H9 (cell line): ENCODE data around the gene TRIB2. TPM values are rescaled to one million over a fixed set of nuclear protein-coding genes. Genes with fewer than 3 reads are reported as not detected.

Experiments used
- DNase-seq: peaks from one replicate; pipeline ENCODE4 v3.0.0-alpha.2; 2017
- H2AFZ ChIP-seq: one replicate; pipeline ENCODE4 v1.6.1; 2013; ENCODE audit warnings: mild to moderate bottlenecking, low read length, control low read depth, moderate library complexity
- H2AK5ac ChIP-seq: 2 replicates; pipeline ENCODE4 v1.6.1; 2013; ENCODE audit warnings: low read length, control low read depth, mixed read lengths; ENCODE audit not compliant: insufficient read length
- H2BK120ac ChIP-seq: one replicate; pipeline ENCODE4 v1.6.1; 2013; ENCODE audit warnings: low read depth, mild to moderate bottlenecking, low read length, control low read depth, inconsistent platforms; ENCODE audit not compliant: poor library complexity, severe bottlenecking
- H2BK12ac ChIP-seq: 2 replicates; pipeline ENCODE4 v1.6.1; 2013; ENCODE audit warnings: low read length, control low read depth, mixed read lengths, low read depth; ENCODE audit not compliant: insufficient read length
- H2BK15ac ChIP-seq: 2 replicates; pipeline ENCODE4 v1.6.1; 2013; ENCODE audit warnings: low read depth, low read length, control low read depth
- H2BK20ac ChIP-seq: one replicate; pipeline ENCODE4 v1.6.1; 2013; ENCODE audit warnings: low read depth, mild to moderate bottlenecking, low read length, control low read depth, inconsistent platforms; ENCODE audit not compliant: poor library complexity, severe bottlenecking
- H2BK5ac ChIP-seq: 2 replicates; pipeline ENCODE4 v1.6.1; 2013; ENCODE audit warnings: low read length, control low read depth, mixed read lengths; ENCODE audit not compliant: insufficient read length
- H3K14ac ChIP-seq: 2 replicates; pipeline ENCODE4 v1.6.1; 2013; ENCODE audit warnings: low read length, control low read depth; ENCODE audit not compliant: insufficient read depth
- H3K18ac ChIP-seq: 2 replicates; pipeline ENCODE4 v1.6.1; 2013; ENCODE audit warnings: low read depth, mild to moderate bottlenecking, mixed read lengths, low read length, control low read depth; ENCODE audit not compliant: insufficient read length
- H3K23ac ChIP-seq: 2 replicates; pipeline ENCODE4 v1.6.1; 2013; ENCODE audit warnings: low read length, control low read depth, mixed read lengths, low read depth; ENCODE audit not compliant: insufficient read length
- H3K23me2 ChIP-seq: 2 replicates; pipeline ENCODE4 v1.6.1; 2013; ENCODE audit warnings: low read depth, mild to moderate bottlenecking, mixed read lengths, low read length, control low read depth; ENCODE audit not compliant: insufficient read length, poor library complexity, severe bottlenecking
- H3K27ac ChIP-seq: 2 replicates; pipeline ENCODE4 v1.5.1; 2013; ENCODE audit warnings: low read length, control low read depth, mixed read lengths, low read depth; ENCODE audit not compliant: insufficient read length
- H3K27me3 ChIP-seq: 2 replicates; pipeline ENCODE4 v1.6.1; 2013; ENCODE audit warnings: low read length, control low read depth, inconsistent platforms; ENCODE audit not compliant: insufficient read depth
- H3K4ac ChIP-seq: 2 replicates; pipeline ENCODE4 v1.6.1; 2013; ENCODE audit warnings: low read depth, mild to moderate bottlenecking, control low read depth, inconsistent platforms, low read length, moderate library complexity
- H3K4me1 ChIP-seq: 2 replicates; pipeline ENCODE4 v1.6.1; 2013; ENCODE audit warnings: low read length, control low read depth, inconsistent platforms; ENCODE audit not compliant: insufficient read depth
- H3K4me2 ChIP-seq: 2 replicates; pipeline ENCODE4 v1.6.1; 2013; ENCODE audit warnings: low read length, control low read depth, mixed read lengths; ENCODE audit not compliant: insufficient read length, insufficient read depth
- H3K56ac ChIP-seq: 2 replicates; pipeline ENCODE4 v1.6.1; 2013; ENCODE audit warnings: low read depth, mild to moderate bottlenecking, mixed read lengths, low read length, control low read depth; ENCODE audit not compliant: insufficient read length
- H3K79me1 ChIP-seq: 2 replicates; pipeline ENCODE4 v1.6.1; 2013; ENCODE audit warnings: low read depth, mild to moderate bottlenecking, moderate library complexity, low read length, control low read depth, inconsistent platforms; ENCODE audit not compliant: insufficient read depth, poor library complexity, severe bottlenecking
- H3K79me2 ChIP-seq: 2 replicates; pipeline ENCODE4 v1.6.1; 2013; ENCODE audit warnings: low read length, control low read depth, inconsistent platforms; ENCODE audit not compliant: insufficient read depth
- H3K9ac ChIP-seq: 2 replicates; pipeline ENCODE4 v1.6.1; 2013; ENCODE audit warnings: low read length, control low read depth, mixed read lengths; ENCODE audit not compliant: insufficient read length; ENCODE audit errors: extremely low read depth
- H3K9me3 ChIP-seq: one replicate; pipeline ENCODE4 v1.6.1; 2013; ENCODE audit warnings: low read depth, low read length, inconsistent platforms; ENCODE audit not compliant: control insufficient read depth
- H3T11ph ChIP-seq: one replicate; pipeline ENCODE4 v1.6.1; 2013; ENCODE audit warnings: mild to moderate bottlenecking, low read length, control low read depth, inconsistent platforms
- H4K20me1 ChIP-seq: one replicate; pipeline ENCODE4 v1.6.1; 2013; ENCODE audit not compliant: control insufficient read depth, insufficient read length, insufficient read depth
- H4K5ac ChIP-seq: 2 replicates; pipeline ENCODE4 v1.6.1; 2013; ENCODE audit warnings: low read depth, mild to moderate bottlenecking, mixed read lengths, low read length, control low read depth; ENCODE audit not compliant: insufficient read length
- H4K8ac ChIP-seq: replicated peaks from 2 replicates; pipeline ENCODE4 v1.6.1; 2013; ENCODE audit warnings: low read length, control low read depth, mixed read lengths, low read depth; ENCODE audit not compliant: insufficient read length
- H4K91ac ChIP-seq: 2 replicates; pipeline ENCODE4 v1.6.1; 2013; ENCODE audit warnings: low read depth, mild to moderate bottlenecking, moderate library complexity, mixed read lengths, low read length, control low read depth; ENCODE audit not compliant: insufficient read length
- H3K27ac Mint-ChIP-seq, 3 experiments: 2 replicates in 2 of 3; 3 replicates in 1 of 3; pipeline ENCODE4 v1.8.0; 2020 to 2021; ENCODE audit warnings: mixed read lengths in 3 of 3, mild to moderate bottlenecking in 1 of 3, moderate library complexity in 1 of 3
- H3K27me3 Mint-ChIP-seq: 2 replicates; pipeline ENCODE4 v1.8.0; 2021; ENCODE audit warnings: low read depth, mild to moderate bottlenecking, moderate library complexity, mixed read lengths
- H3K36me3 Mint-ChIP-seq, 3 experiments: 2 replicates in 2 of 3; 3 replicates in 1 of 3; pipeline ENCODE4 v1.8.0; 2020 to 2021; ENCODE audit warnings: low read depth in 3 of 3, mixed read lengths in 3 of 3; ENCODE audit not compliant: insufficient read depth in 1 of 3
- H3K4me1 Mint-ChIP-seq, 2 experiments: 2 replicates each; pipeline ENCODE4 v1.8.0; 2020; ENCODE audit warnings: mixed read lengths in 2 of 2
- H3K4me3 Mint-ChIP-seq, 2 experiments: 2 replicates in 1 of 2; 3 replicates in 1 of 2; pipeline ENCODE4 v1.8.0; 2020 to 2021; ENCODE audit warnings: mild to moderate bottlenecking in 2 of 2, mixed read lengths in 2 of 2, moderate library complexity in 1 of 2
- H3K9me3 Mint-ChIP-seq, 2 experiments: 2 replicates in 1 of 2; 3 replicates in 1 of 2; pipeline ENCODE4 v1.8.0; 2020; ENCODE audit warnings: mild to moderate bottlenecking in 2 of 2, mixed read lengths in 2 of 2, moderate library complexity in 1 of 2
- total RNA-seq: library from RNA; stranded (reverse); gene quantifications from 2 replicates; pipeline ENCODE4 v1.2.1, GENCODE V29; 2021
- TF ChIP-seq, protein P1 (sequence below): fragments of 200-600 bp; sonication (generic); conservative IDR thresholded peaks from 3 replicates; pipeline ENCODE4 v1.8.0; 2021; ENCODE audit warnings: antibody characterized with exemption, mild to moderate bottlenecking

The TRIB2 gene
- total RNA-seq, 1 experiment from 2014 or later = 41.9 TPM

DNA sequence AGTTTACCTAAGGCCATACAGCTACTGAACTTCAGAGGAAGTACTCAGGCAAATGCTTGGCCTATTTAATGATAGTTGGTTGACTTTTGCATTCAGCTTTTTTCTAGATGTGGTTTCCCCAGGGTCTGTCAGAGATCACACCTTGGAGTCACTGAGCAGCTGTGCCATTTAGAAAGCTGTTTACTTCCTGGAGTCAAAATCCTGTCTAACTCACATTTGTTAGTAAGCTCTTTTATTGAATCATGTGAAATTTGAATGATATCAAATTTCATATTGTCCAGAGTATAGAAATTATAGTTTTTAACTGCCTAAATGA is 7.6 kb upstream of the TRIB2 start:
- Histone ChIP-seq H3K4ac (no peak overlapping the region), H2BK12ac (no peak overlapping the region), H4K8ac (no peak overlapping the region), H4K91ac (no peak overlapping the region), H3K79me1 (no peaks in the 10 kb centered on the region), H2BK15ac (no peak overlapping the region), H4K5ac (no peak overlapping the region), H3K23me2 (no peaks in the 10 kb centered on the region), H2AFZ (no peak overlapping the region), H2BK120ac (no peak overlapping the region), H3T11ph (no peak overlapping the region), H3K14ac (no peak overlapping the region), H3K27ac (no peak overlapping the region), H2AK5ac (no peak overlapping the region), H3K18ac (no peak overlapping the region), H2BK5ac (no peak overlapping the region), H2BK20ac (no peak overlapping the region), H3K4me1 (no peaks in the 10 kb centered on the region), H3K79me2 (no peaks in the 10 kb centered on the region), H3K27me3 (no peaks in the 10 kb centered on the region), H3K9ac (no peak overlapping the region), H3K4me2 (no peak overlapping the region), H3K9me3 (no peaks in the 10 kb centered on the region), H3K56ac (no peak overlapping the region), H3K23ac (no peak overlapping the region), H4K20me1 (no peaks in the 10 kb centered on the region)
- TF ChIP-seq, protein P1, sequence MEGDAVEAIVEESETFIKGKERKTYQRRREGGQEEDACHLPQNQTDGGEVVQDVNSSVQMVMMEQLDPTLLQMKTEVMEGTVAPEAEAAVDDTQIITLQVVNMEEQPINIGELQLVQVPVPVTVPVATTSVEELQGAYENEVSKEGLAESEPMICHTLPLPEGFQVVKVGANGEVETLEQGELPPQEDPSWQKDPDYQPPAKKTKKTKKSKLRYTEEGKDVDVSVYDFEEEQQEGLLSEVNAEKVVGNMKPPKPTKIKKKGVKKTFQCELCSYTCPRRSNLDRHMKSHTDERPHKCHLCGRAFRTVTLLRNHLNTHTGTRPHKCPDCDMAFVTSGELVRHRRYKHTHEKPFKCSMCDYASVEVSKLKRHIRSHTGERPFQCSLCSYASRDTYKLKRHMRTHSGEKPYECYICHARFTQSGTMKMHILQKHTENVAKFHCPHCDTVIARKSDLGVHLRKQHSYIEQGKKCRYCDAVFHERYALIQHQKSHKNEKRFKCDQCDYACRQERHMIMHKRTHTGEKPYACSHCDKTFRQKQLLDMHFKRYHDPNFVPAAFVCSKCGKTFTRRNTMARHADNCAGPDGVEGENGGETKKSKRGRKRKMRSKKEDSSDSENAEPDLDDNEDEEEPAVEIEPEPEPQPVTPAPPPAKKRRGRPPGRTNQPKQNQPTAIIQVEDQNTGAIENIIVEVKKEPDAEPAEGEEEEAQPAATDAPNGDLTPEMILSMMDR = no peak
- H3K9me3 Mint-ChIP-seq = peaks cover 0 to 10% of the 10 kb centered on the region in 2 experiments; a peak in 4 of 5 replicates
- DNase-seq = no peak
- no peak overlapping the region for H3K4me3 Mint-ChIP-seq
- H3K4me1 Mint-ChIP-seq = no peaks in the 10 kb centered on the region
- H3K27me3 Mint-ChIP-seq = peaks cover 2% of the 10 kb centered on the region
- peaks cover 0 to 7% (median 0%) of the 10 kb centered on the region in 3 experiments; a peak in 3 of 7 replicates for H3K36me3 Mint-ChIP-seq
- no peak overlapping the region for H3K27ac Mint-ChIP-seq
